H9 (cell line): ENCODE data around the gene OPTC. TPM values are rescaled to one million over a fixed set of nuclear protein-coding genes. Genes with fewer than 3 reads are reported as not detected.

Experiments
- DNase-seq: peaks from one replicate; pipeline ENCODE4 v3.0.0-alpha.2; 2017
- H2AFZ ChIP-seq: one replicate; pipeline ENCODE4 v1.6.1; 2013; ENCODE audit warnings: mild to moderate bottlenecking, low read length, control low read depth, moderate library complexity
- H2AK5ac ChIP-seq: 2 replicates; pipeline ENCODE4 v1.6.1; 2013; ENCODE audit warnings: low read length, control low read depth, mixed read lengths; ENCODE audit not compliant: insufficient read length
- H2BK120ac ChIP-seq: one replicate; pipeline ENCODE4 v1.6.1; 2013; ENCODE audit warnings: low read depth, mild to moderate bottlenecking, low read length, control low read depth, inconsistent platforms; ENCODE audit not compliant: poor library complexity, severe bottlenecking
- H2BK12ac ChIP-seq: 2 replicates; pipeline ENCODE4 v1.6.1; 2013; ENCODE audit warnings: low read length, control low read depth, mixed read lengths, low read depth; ENCODE audit not compliant: insufficient read length
- H2BK15ac ChIP-seq: 2 replicates; pipeline ENCODE4 v1.6.1; 2013; ENCODE audit warnings: low read depth, low read length, control low read depth
- H2BK20ac ChIP-seq: one replicate; pipeline ENCODE4 v1.6.1; 2013; ENCODE audit warnings: low read depth, mild to moderate bottlenecking, low read length, control low read depth, inconsistent platforms; ENCODE audit not compliant: poor library complexity, severe bottlenecking
- H2BK5ac ChIP-seq: 2 replicates; pipeline ENCODE4 v1.6.1; 2013; ENCODE audit warnings: low read length, control low read depth, mixed read lengths; ENCODE audit not compliant: insufficient read length
- H3K14ac ChIP-seq: 2 replicates; pipeline ENCODE4 v1.6.1; 2013; ENCODE audit warnings: low read length, control low read depth; ENCODE audit not compliant: insufficient read depth
- H3K18ac ChIP-seq: 2 replicates; pipeline ENCODE4 v1.6.1; 2013; ENCODE audit warnings: low read depth, mild to moderate bottlenecking, mixed read lengths, low read length, control low read depth; ENCODE audit not compliant: insufficient read length
- H3K23ac ChIP-seq: 2 replicates; pipeline ENCODE4 v1.6.1; 2013; ENCODE audit warnings: low read length, control low read depth, mixed read lengths, low read depth; ENCODE audit not compliant: insufficient read length
- H3K23me2 ChIP-seq: 2 replicates; pipeline ENCODE4 v1.6.1; 2013; ENCODE audit warnings: low read depth, mild to moderate bottlenecking, mixed read lengths, low read length, control low read depth; ENCODE audit not compliant: insufficient read length, poor library complexity, severe bottlenecking
- H3K27ac ChIP-seq: 2 replicates; pipeline ENCODE4 v1.5.1; 2013; ENCODE audit warnings: low read length, control low read depth, mixed read lengths, low read depth; ENCODE audit not compliant: insufficient read length
- H3K27me3 ChIP-seq: 2 replicates; pipeline ENCODE4 v1.6.1; 2013; ENCODE audit warnings: low read length, control low read depth, inconsistent platforms; ENCODE audit not compliant: insufficient read depth
- H3K4ac ChIP-seq: 2 replicates; pipeline ENCODE4 v1.6.1; 2013; ENCODE audit warnings: low read depth, mild to moderate bottlenecking, control low read depth, inconsistent platforms, low read length, moderate library complexity
- H3K4me1 ChIP-seq: 2 replicates; pipeline ENCODE4 v1.6.1; 2013; ENCODE audit warnings: low read length, control low read depth, inconsistent platforms; ENCODE audit not compliant: insufficient read depth
- H3K4me2 ChIP-seq: 2 replicates; pipeline ENCODE4 v1.6.1; 2013; ENCODE audit warnings: low read length, control low read depth, mixed read lengths; ENCODE audit not compliant: insufficient read length, insufficient read depth
- H3K56ac ChIP-seq: 2 replicates; pipeline ENCODE4 v1.6.1; 2013; ENCODE audit warnings: low read depth, mild to moderate bottlenecking, mixed read lengths, low read length, control low read depth; ENCODE audit not compliant: insufficient read length
- H3K79me1 ChIP-seq: 2 replicates; pipeline ENCODE4 v1.6.1; 2013; ENCODE audit warnings: low read depth, mild to moderate bottlenecking, moderate library complexity, low read length, control low read depth, inconsistent platforms; ENCODE audit not compliant: insufficient read depth, poor library complexity, severe bottlenecking
- H3K79me2 ChIP-seq: 2 replicates; pipeline ENCODE4 v1.6.1; 2013; ENCODE audit warnings: low read length, control low read depth, inconsistent platforms; ENCODE audit not compliant: insufficient read depth
- H3K9ac ChIP-seq: 2 replicates; pipeline ENCODE4 v1.6.1; 2013; ENCODE audit warnings: low read length, control low read depth, mixed read lengths; ENCODE audit not compliant: insufficient read length; ENCODE audit errors: extremely low read depth
- H3K9me3 ChIP-seq: one replicate; pipeline ENCODE4 v1.6.1; 2013; ENCODE audit warnings: low read depth, low read length, inconsistent platforms; ENCODE audit not compliant: control insufficient read depth
- H3T11ph ChIP-seq: one replicate; pipeline ENCODE4 v1.6.1; 2013; ENCODE audit warnings: mild to moderate bottlenecking, low read length, control low read depth, inconsistent platforms
- H4K20me1 ChIP-seq: one replicate; pipeline ENCODE4 v1.6.1; 2013; ENCODE audit not compliant: control insufficient read depth, insufficient read length, insufficient read depth
- H4K5ac ChIP-seq: 2 replicates; pipeline ENCODE4 v1.6.1; 2013; ENCODE audit warnings: low read depth, mild to moderate bottlenecking, mixed read lengths, low read length, control low read depth; ENCODE audit not compliant: insufficient read length
- H4K8ac ChIP-seq: replicated peaks from 2 replicates; pipeline ENCODE4 v1.6.1; 2013; ENCODE audit warnings: low read length, control low read depth, mixed read lengths, low read depth; ENCODE audit not compliant: insufficient read length
- H4K91ac ChIP-seq: 2 replicates; pipeline ENCODE4 v1.6.1; 2013; ENCODE audit warnings: low read depth, mild to moderate bottlenecking, moderate library complexity, mixed read lengths, low read length, control low read depth; ENCODE audit not compliant: insufficient read length
- H3K27ac Mint-ChIP-seq, 3 experiments: 2 replicates in 2 of 3; 3 replicates in 1 of 3; pipeline ENCODE4 v1.8.0; 2020 to 2021; ENCODE audit warnings: mixed read lengths in 3 of 3, mild to moderate bottlenecking in 1 of 3, moderate library complexity in 1 of 3
- H3K27me3 Mint-ChIP-seq: 2 replicates; pipeline ENCODE4 v1.8.0; 2021; ENCODE audit warnings: low read depth, mild to moderate bottlenecking, moderate library complexity, mixed read lengths
- H3K36me3 Mint-ChIP-seq, 3 experiments: 2 replicates in 2 of 3; 3 replicates in 1 of 3; pipeline ENCODE4 v1.8.0; 2020 to 2021; ENCODE audit warnings: low read depth in 3 of 3, mixed read lengths in 3 of 3; ENCODE audit not compliant: insufficient read depth in 1 of 3
- H3K4me1 Mint-ChIP-seq, 2 experiments: 2 replicates each; pipeline ENCODE4 v1.8.0; 2020; ENCODE audit warnings: mixed read lengths in 2 of 2
- H3K4me3 Mint-ChIP-seq, 2 experiments: 2 replicates in 1 of 2; 3 replicates in 1 of 2; pipeline ENCODE4 v1.8.0; 2020 to 2021; ENCODE audit warnings: mild to moderate bottlenecking in 2 of 2, mixed read lengths in 2 of 2, moderate library complexity in 1 of 2
- H3K9me3 Mint-ChIP-seq, 2 experiments: 2 replicates in 1 of 2; 3 replicates in 1 of 2; pipeline ENCODE4 v1.8.0; 2020; ENCODE audit warnings: mild to moderate bottlenecking in 2 of 2, mixed read lengths in 2 of 2, moderate library complexity in 1 of 2
- CTCF ChIP-seq: fragments of 200-600 bp; sonication (generic); conservative IDR thresholded peaks from 3 replicates; pipeline ENCODE4 v1.8.0; 2021; ENCODE audit warnings: antibody characterized with exemption, mild to moderate bottlenecking
- WGBS: extraction: QIAGEN DNeasy Blood & Tissue Kit; methylation state at CpG from one replicate; pipeline ENCODE4 v1.1.7; 2013; ENCODE audit warnings: missing lambda C conversion rate, low lambda C conversion rate, mixed read lengths; ENCODE audit not compliant: insufficient read length; ENCODE audit errors: extremely low coverage; 5-methylcytosine and 5-hydroxymethylcytosine counted together
- total RNA-seq: library from RNA; stranded (reverse); gene quantifications from 2 replicates; pipeline ENCODE4 v1.2.1, GENCODE V29; 2021

Gene OPTC
- total RNA-seq, 1 experiment from 2014 or later, result 1.1 TPM

GRCh38 chr1:203555511-203556046 is 61.6 kb downstream of the OPTC start:
- no peaks in the 10 kb centered on the region; the same call in 1 of the 2 replicates for H3K27me3 Mint-ChIP-seq
- Histone ChIP-seq H3K56ac (no peak overlapping the region), H3K18ac (peak overlapping the region; percentile 9), H3K79me2 (no peaks in the 10 kb centered on the region), H2BK12ac (no peak overlapping the region), H4K5ac (no peak overlapping the region), H3K27ac (no peak overlapping the region), H3K4ac (no peak overlapping the region), H3K4me1 (peaks cover 13% of the 10 kb centered on the region; the same call in 1 of the 2 replicates), H3K14ac (0 out of 2 replicates have a peak overlapping the region, but pooled peaks have one; percentile 43), H2AFZ (no peak overlapping the region), H2BK5ac (no peak overlapping the region), H2BK15ac (no peak overlapping the region), H4K20me1 (no peaks in the 10 kb centered on the region), H3K23me2 (no peaks in the 10 kb centered on the region), H3K4me2 (no peak overlapping the region), H3K9ac (no peak overlapping the region), H2BK20ac (no peak overlapping the region), H3T11ph (no peak overlapping the region), H4K91ac (no peak overlapping the region), H3K23ac (no peak overlapping the region), H2BK120ac (no peak overlapping the region), H3K9me3 (no peaks in the 10 kb centered on the region), H4K8ac (no peak overlapping the region), H3K79me1 (no peaks in the 10 kb centered on the region), H3K27me3 (no peaks in the 10 kb centered on the region; the same call in 1 of the 2 replicates), H2AK5ac (no peak overlapping the region)
- no peak for TF ChIP-seq CTCF
- no peaks in the 10 kb centered on the region for H3K36me3 Mint-ChIP-seq
- H3K4me3 Mint-ChIP-seq, result peak overlapping the region in 1 of 2 experiments; percentile 49; a peak in 2 of 5 replicates
- no peak for DNase-seq
- no peaks in the 10 kb centered on the region for H3K9me3 Mint-ChIP-seq
- peaks cover 41 to 42% of the 10 kb centered on the region in 2 experiments for H3K4me1 Mint-ChIP-seq
- WGBS, result no CpG with 5 or more reads among the region's 7 CpGs
- H3K27ac Mint-ChIP-seq, result peak overlapping the region in 2 of 3 experiments; percentile 49 to 50; a peak in 4 of 7 replicates
